ENCODE data around the gene FBH1. TPM values are rescaled to one million over a fixed set of nuclear protein-coding genes. Genes with fewer than 3 reads are reported as not detected.
"Not testable (repeated sequence)": the region's sequence is repeated elsewhere in the genome, so short reads cannot be mapped to it uniquely, and the experiment has no call there.

Gene FBH1
- total RNA-seq, 2 experiments from 2014 or later = 33.9 to 34.2 TPM

- no peak overlapping the region for H3K4me3 ChIP-seq (ENCODE audit: low read length)
- TF ChIP-seq CTCF (IDR thresholded peaks at IDR 0.05) = peak; percentile 68
- ChIA-PET POLR2A (interaction anchor here (0.6 to 1.4 kb wide), 5 partner anchors 12 to 189 kb away, joined by 3 to 6 read pairs (median 3); partner anchors contain the start of genes ANKRD16, FBH1 and TASOR2), CTCF (interaction anchor here (0.6 to 1.4 kb wide), 4 partner anchors 16 to 429 kb away, joined by 3 to 5 read pairs (median 4); partner anchors contain the start of gene ANKRD16)
- intact Hi-C loops (cut with DNase I, micrococcal nuclease) = loop anchor here (1.0 to 10.0 kb wide), 9 partner anchors 16 to 1019 kb away; partner anchors contain the start of genes ANKRD16 (in 1 of the 2) and GDI2 (in 1 of the 2)
- DNase-seq = peak; percentile 39 to 81 (median 58)
- H3K27ac ChIP-seq (ENCODE audit: low read depth in 1 of 2, low read length in 2 of 2) = no peak overlapping the region
- H3K4me1 ChIP-seq (ENCODE audit: insufficient read depth, low read length) = no peaks in the 10 kb centered on the region
- Mint-ChIP-seq H3K27me3 (no peaks in the 10 kb centered on the region), H3K36me3 (ENCODE audit: low read depth) (peaks cover 29% of the 10 kb centered on the region), H3K9me3 (no peaks in the 10 kb centered on the region), H3K4me3 (peak overlapping the region; percentile 12), H3K27ac (no peak overlapping the region), H3K4me1 (ENCODE audit: low read depth) (peaks cover 6% of the 10 kb centered on the region)
- H3K27me3 ChIP-seq (ENCODE audit: control insufficient read depth in 1 of 2, insufficient read depth in 2 of 2, low read length in 2 of 2) = no peaks in the 10 kb centered on the region
- H3K9me3 ChIP-seq (ENCODE audit: control insufficient read depth in 1 of 2, insufficient read depth in 1 of 2, low read length in 2 of 2) = peaks cover 0 to under 1% of the 10 kb centered on the region in 2 experiments
- H3K36me3 ChIP-seq (ENCODE audit: insufficient read depth, low read length) = peaks cover 12% of the 10 kb centered on the region
- ATAC-seq (ENCODE audit: poor library complexity) = peak; percentile 99
Measured at GRCh38 chr10:5873515-5873995, 16.5 kb upstream of the FBH1 start.

GRCh38 chr10:5876181-5876768 is 13.8 kb upstream of the FBH1 start:
- CTCF ChIA-PET = no interaction called here
- Mint-ChIP-seq H3K4me1 (ENCODE audit: low read depth) (peaks cover 6% of the 10 kb centered on the region), H3K27me3 (no peaks in the 10 kb centered on the region), H3K36me3 (ENCODE audit: low read depth) (peaks cover 47% of the 10 kb centered on the region), H3K9me3 (no peaks in the 10 kb centered on the region), H3K4me3 (no peak overlapping the region), H3K27ac (no peak overlapping the region)
- ATAC-seq (ENCODE audit: poor library complexity) (no peak), DNase-seq (no peak)
- Histone ChIP-seq H3K27ac (ENCODE audit: low read depth in 1 of 2, low read length in 2 of 2) (no peak overlapping the region), H3K4me1 (ENCODE audit: insufficient read depth, low read length) (no peaks in the 10 kb centered on the region), H3K4me3 (ENCODE audit: low read length) (no peak overlapping the region), H3K36me3 (ENCODE audit: insufficient read depth, low read length) (peaks cover 12% of the 10 kb centered on the region), H3K27me3 (ENCODE audit: control insufficient read depth in 1 of 2, insufficient read depth in 2 of 2, low read length in 2 of 2) (no peaks in the 10 kb centered on the region), H3K9me3 (ENCODE audit: control insufficient read depth in 1 of 2, insufficient read depth in 1 of 2, low read length in 2 of 2) (no peaks in the 10 kb centered on the region)
- no peak for TF ChIP-seq CTCF (IDR thresholded peaks at IDR 0.05)
- intact Hi-C loops (cut with DNase I, micrococcal nuclease) = loop anchor here in 1 of 2 experiments (10.0 kb wide), 1 partner anchor 1021 kb away; no protein-coding TSS in a partner anchor
- POLR2A ChIA-PET = no interaction called here

GRCh38 chr10:5877041-5877440 is 13.0 kb upstream of the FBH1 start:
- H3K27me3 ChIP-seq (ENCODE audit: control insufficient read depth in 1 of 2, insufficient read depth in 2 of 2, low read length in 2 of 2); H3K4me3 ChIP-seq (ENCODE audit: low read length); H3K27me3 Mint-ChIP-seq; H3K4me1 ChIP-seq (ENCODE audit: insufficient read depth, low read length); CTCF ChIA-PET; H3K27ac ChIP-seq (ENCODE audit: low read depth in 1 of 2, low read length in 2 of 2); H3K4me1 Mint-ChIP-seq (ENCODE audit: low read depth); H3K9me3 Mint-ChIP-seq; H3K9me3 ChIP-seq (ENCODE audit: control insufficient read depth in 1 of 2, insufficient read depth in 1 of 2, low read length in 2 of 2); POLR2A ChIA-PET; H3K4me3 Mint-ChIP-seq; DNase-seq; H3K27ac Mint-ChIP-seq; ATAC-seq (ENCODE audit: poor library complexity): not testable (repeated sequence)
- H3K36me3 Mint-ChIP-seq (ENCODE audit: low read depth) = peaks cover 55% of the 10 kb centered on the region
- H3K36me3 ChIP-seq (ENCODE audit: insufficient read depth, low read length) = peaks cover 14% of the 10 kb centered on the region
- intact Hi-C loops (cut with DNase I, micrococcal nuclease) = loop anchor here in 1 of 2 experiments (10.0 kb wide), 1 partner anchor 1022 kb away; no protein-coding TSS in a partner anchor
